Stimulated activated naive CD8-positive, alpha-beta T cell treated with anti-CD3 and anti-CD28 coated beads, Interleukin-15, amount 100 ng/mL, for 72 hours (primary cell): Measurements from ENCODE around the gene CLEC11A.
"Not testable (repeated sequence)": the region's sequence is repeated elsewhere in the genome, so short reads cannot be mapped to it uniquely, and the experiment has no call there.

Experiments used
- ATAC-seq: fragments of 150-1000 bp; cut with Tn5 transposase; 2 replicates; pipeline ENCODE4 v1.10.0; 2021; ENCODE audit warnings: mild to moderate bottlenecking, moderate library complexity
- DNase-seq, 2 donors: peaks; one replicate each; pipeline ENCODE4 v3.0.0; 2021 to 2022
- H3K27ac Mint-ChIP-seq, 2 donors: one replicate each; pipeline ENCODE4 v1.8.0; 2022; ENCODE audit warnings: mild to moderate bottlenecking in 2 of 2, mixed read lengths in 2 of 2, moderate library complexity in 2 of 2
- H3K27me3 Mint-ChIP-seq: one replicate; pipeline ENCODE4 v1.8.0; 2022; ENCODE audit warnings: mixed read lengths
- H3K4me1 Mint-ChIP-seq: one replicate; pipeline ENCODE4 v1.8.0; 2022; ENCODE audit warnings: mild to moderate bottlenecking, mixed read lengths
- H3K4me3 Mint-ChIP-seq, 2 donors: one replicate each; pipeline ENCODE4 v1.8.0; 2022; ENCODE audit warnings: mild to moderate bottlenecking in 2 of 2, mixed read lengths in 2 of 2, moderate library complexity in 1 of 2
- H3K9me3 Mint-ChIP-seq, 2 donors: one replicate each; pipeline ENCODE4 v1.8.0; 2022; ENCODE audit warnings: mixed read lengths in 2 of 2

CLEC11A gene

DNA sequence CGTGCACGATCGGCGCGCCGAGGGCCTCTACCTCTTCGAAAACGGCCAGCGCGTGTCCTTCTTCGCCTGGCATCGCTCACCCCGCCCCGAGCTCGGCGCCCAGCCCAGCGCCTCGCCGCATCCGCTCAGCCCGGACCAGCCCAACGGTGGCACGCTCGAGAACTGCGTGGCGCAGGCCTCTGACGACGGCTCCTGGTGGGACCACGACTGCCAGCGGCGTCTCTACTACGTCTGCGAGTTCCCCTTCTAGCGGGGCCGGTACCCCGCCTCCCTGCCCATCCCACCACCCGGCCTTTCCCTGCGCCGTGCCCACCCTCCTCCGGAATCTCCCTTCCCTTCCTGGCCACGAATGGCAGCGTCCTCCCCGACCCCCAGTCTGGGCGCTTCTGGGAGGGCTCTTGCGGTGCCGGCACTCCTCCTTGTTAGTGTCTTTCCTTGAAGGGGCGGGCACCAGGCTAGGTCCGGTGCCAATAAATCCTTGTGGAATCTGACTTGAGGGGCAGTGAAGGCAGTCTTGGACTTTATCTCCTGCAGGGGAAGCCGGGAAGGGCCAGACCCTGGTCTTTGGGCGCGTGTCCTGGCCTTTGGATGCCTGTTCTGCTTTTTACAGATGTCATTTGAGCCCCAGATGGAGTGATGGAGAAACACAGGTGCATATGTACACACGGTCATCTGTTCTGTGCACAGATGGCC, 2.2 kb downstream of the CLEC11A start:
- Mint-ChIP-seq H3K27ac (peak overlapping the region; percentile 78 to 98), H3K9me3 (no peaks in the 10 kb centered on the region), H3K27me3 (peaks cover 35% of the 10 kb centered on the region), H3K4me1 (peaks cover 61% of the 10 kb centered on the region), H3K4me3 (peak overlapping the region; percentile 77 to 85)
- DNase-seq, result no peak
- ATAC-seq, result peak; percentile 74

- peaks cover 30% of the 10 kb centered on the region for H3K27me3 Mint-ChIP-seq
- H3K27ac Mint-ChIP-seq, result peak overlapping the region; percentile 87 to 88
- H3K9me3 Mint-ChIP-seq, result no peaks in the 10 kb centered on the region
- peak overlapping the region; percentile 77 to 85 for H3K4me3 Mint-ChIP-seq
- H3K4me1 Mint-ChIP-seq, result peaks cover 56% of the 10 kb centered on the region
- ATAC-seq (no peak), DNase-seq (no peak)
Measured at GRCh38 chr19:50725911-50726230, 2.7 kb downstream of the CLEC11A start.

DNA sequence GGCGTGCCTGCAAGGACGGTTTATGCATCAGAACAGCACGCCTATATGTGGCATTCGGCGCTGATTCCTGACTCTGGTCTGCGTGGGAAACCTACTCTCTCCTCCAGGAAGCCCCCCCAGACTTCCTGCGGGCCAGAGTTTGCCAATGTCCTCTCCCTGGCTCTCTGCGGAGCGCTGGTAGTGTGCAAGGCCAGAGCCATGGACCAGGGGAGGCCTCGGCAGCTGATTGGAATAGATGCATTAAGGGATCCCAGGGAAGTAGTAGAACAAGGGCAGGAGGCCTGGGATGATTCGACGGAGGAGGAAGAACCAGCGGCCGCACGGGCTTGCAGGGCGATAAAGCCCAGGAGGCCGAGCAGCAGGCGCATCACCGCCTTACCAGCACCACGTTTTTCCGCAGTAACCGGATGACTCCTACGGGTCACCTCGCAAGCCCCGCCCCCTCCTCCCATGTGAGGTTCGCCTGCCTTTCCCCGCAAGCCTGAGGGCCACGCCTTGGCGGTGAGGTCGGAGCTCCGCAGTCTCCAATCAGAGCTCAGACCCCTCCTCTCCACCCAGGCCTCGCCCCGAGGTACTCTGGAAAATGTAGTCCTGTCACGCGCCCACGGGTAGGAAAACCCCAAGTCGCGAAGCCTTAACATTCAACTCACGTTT, 5.0 kb downstream of the CLEC11A start:
- H3K4me3 Mint-ChIP-seq, result peak overlapping the region; percentile 77 to 81
- peaks cover 8% of the 10 kb centered on the region for H3K27me3 Mint-ChIP-seq
- H3K27ac Mint-ChIP-seq, result peak overlapping the region; percentile 4 to 95
- no peaks in the 10 kb centered on the region for H3K9me3 Mint-ChIP-seq
- DNase-seq, result peak; percentile 93 to 96
- peak; percentile 75 for ATAC-seq
- H3K4me1 Mint-ChIP-seq, result peaks cover 46% of the 10 kb centered on the region

DNA sequence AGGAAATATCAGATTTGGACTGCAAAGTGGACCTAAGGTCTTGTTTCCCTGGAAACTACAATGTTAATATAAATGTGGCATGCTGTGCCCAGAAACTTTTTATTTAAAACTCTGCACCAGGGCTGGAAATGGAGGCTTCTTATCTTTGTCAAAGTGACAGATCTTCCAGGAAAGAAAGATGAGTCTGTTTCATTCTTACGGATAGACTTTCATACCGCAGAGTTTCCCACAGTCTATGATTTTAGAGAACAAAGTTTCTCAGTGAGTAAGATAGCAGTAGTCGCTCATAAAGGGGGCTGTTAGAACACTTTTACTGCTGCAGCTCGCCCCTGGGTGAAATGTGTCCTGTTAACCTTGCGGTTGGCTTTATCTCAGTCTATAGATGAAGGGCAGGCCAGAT, 6.7 kb downstream of the CLEC11A start:
- Mint-ChIP-seq H3K27me3 (no peaks in the 10 kb centered on the region), H3K4me1 (peaks cover 33% of the 10 kb centered on the region), H3K9me3 (no peaks in the 10 kb centered on the region), H3K4me3 (no peak overlapping the region), H3K27ac (no peak overlapping the region)
- ATAC-seq, result no peak
- no peak for DNase-seq

- H3K4me3 Mint-ChIP-seq, result no peak overlapping the region
- ATAC-seq, result no peak
- DNase-seq, result no peak
- H3K4me1 Mint-ChIP-seq, result no peaks in the 10 kb centered on the region
- H3K9me3 Mint-ChIP-seq, result no peaks in the 10 kb centered on the region
- H3K27ac Mint-ChIP-seq, result no peak overlapping the region
- peaks cover 29% of the 10 kb centered on the region for H3K27me3 Mint-ChIP-seq
Measured at GRCh38 chr19:50735869-50736268, 12.7 kb downstream of the CLEC11A start.

- ATAC-seq, result no peak
- Mint-ChIP-seq H3K27ac (no peak overlapping the region), H3K27me3 (peaks cover 34% of the 10 kb centered on the region), H3K4me1 (no peaks in the 10 kb centered on the region), H3K9me3 (no peaks in the 10 kb centered on the region), H3K4me3 (no peak overlapping the region)
- no peak for DNase-seq
Measured at GRCh38 chr19:50736338-50736737, 13.2 kb downstream of the CLEC11A start.

- H3K27me3 Mint-ChIP-seq, result peaks cover 55% of the 10 kb centered on the region
- ATAC-seq (no peak), DNase-seq (no peak)
- no peaks in the 10 kb centered on the region for H3K4me1 Mint-ChIP-seq
- H3K27ac Mint-ChIP-seq, result no peak overlapping the region
- no peak overlapping the region for H3K4me3 Mint-ChIP-seq
- H3K9me3 Mint-ChIP-seq, result no peaks in the 10 kb centered on the region
Measured at GRCh38 chr19:50739132-50739913, 16.2 kb downstream of the CLEC11A start.

GRCh38 chr19:50739914-50740426, 16.8 kb downstream of the CLEC11A start:
- Mint-ChIP-seq H3K9me3 (no peaks in the 10 kb centered on the region), H3K27me3 (peaks cover 60% of the 10 kb centered on the region), H3K27ac (no peak overlapping the region), H3K4me3 (no peak overlapping the region), H3K4me1 (no peaks in the 10 kb centered on the region)
- ATAC-seq (no peak), DNase-seq (no peak)

GRCh38 chr19:50741179-50741933, 18.2 kb downstream of the CLEC11A start:
- Mint-ChIP-seq H3K9me3 (no peaks in the 10 kb centered on the region), H3K4me1 (no peaks in the 10 kb centered on the region), H3K27me3 (peaks cover 73% of the 10 kb centered on the region), H3K4me3 (no peak overlapping the region), H3K27ac (no peak overlapping the region)
- ATAC-seq (no peak), DNase-seq (no peak)

- H3K27ac Mint-ChIP-seq, result no peak overlapping the region
- no peaks in the 10 kb centered on the region for H3K9me3 Mint-ChIP-seq
- no peak for ATAC-seq
- no peaks in the 10 kb centered on the region for H3K4me1 Mint-ChIP-seq
- no peak overlapping the region for H3K4me3 Mint-ChIP-seq
- H3K27me3 Mint-ChIP-seq, result peaks cover 67% of the 10 kb centered on the region
- DNase-seq, result no peak
Measured at GRCh38 chr19:50743537-50743936, 20.4 kb downstream of the CLEC11A start.

- H3K4me3 Mint-ChIP-seq, result no peak overlapping the region
- peaks cover 51% of the 10 kb centered on the region for H3K27me3 Mint-ChIP-seq
- no peaks in the 10 kb centered on the region for H3K4me1 Mint-ChIP-seq
- ATAC-seq, result no peak
- no peak overlapping the region for H3K27ac Mint-ChIP-seq
- H3K9me3 Mint-ChIP-seq, result no peaks in the 10 kb centered on the region
- DNase-seq, result no peak
Measured at GRCh38 chr19:50745221-50745620, 22.1 kb downstream of the CLEC11A start.

DNA sequence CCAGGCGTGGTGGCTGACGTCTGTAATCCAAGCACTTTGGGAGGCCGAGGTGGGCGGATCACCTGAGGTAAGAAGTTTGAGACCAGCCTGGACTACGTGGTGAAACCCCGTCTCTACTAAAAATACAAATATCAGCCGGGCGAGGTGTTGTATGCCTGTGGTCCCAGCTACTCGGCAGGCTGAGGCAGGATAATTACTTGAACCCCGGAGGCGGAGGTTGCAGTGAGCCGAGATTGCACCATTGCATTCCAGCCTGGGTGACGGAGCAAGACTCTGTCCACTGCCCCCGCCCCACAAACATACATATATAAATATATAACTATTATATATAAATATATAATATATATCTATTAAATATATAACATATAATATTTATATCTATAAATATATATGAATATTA, 24.0 kb downstream of the CLEC11A start:
- H3K4me1 Mint-ChIP-seq, H3K27ac Mint-ChIP-seq, ATAC-seq, H3K9me3 Mint-ChIP-seq, DNase-seq, H3K4me3 Mint-ChIP-seq: not testable (repeated sequence)
- H3K27me3 Mint-ChIP-seq, result peaks cover 31% of the 10 kb centered on the region

- ATAC-seq (no peak), DNase-seq (no peak)
- H3K27me3 Mint-ChIP-seq, result peaks cover 29% of the 10 kb centered on the region
- H3K9me3 Mint-ChIP-seq, result no peaks in the 10 kb centered on the region
- no peaks in the 10 kb centered on the region for H3K4me1 Mint-ChIP-seq
- no peak overlapping the region for H3K4me3 Mint-ChIP-seq
- no peak overlapping the region for H3K27ac Mint-ChIP-seq
Measured at GRCh38 chr19:50749490-50749889, 26.3 kb downstream of the CLEC11A start.

DNA sequence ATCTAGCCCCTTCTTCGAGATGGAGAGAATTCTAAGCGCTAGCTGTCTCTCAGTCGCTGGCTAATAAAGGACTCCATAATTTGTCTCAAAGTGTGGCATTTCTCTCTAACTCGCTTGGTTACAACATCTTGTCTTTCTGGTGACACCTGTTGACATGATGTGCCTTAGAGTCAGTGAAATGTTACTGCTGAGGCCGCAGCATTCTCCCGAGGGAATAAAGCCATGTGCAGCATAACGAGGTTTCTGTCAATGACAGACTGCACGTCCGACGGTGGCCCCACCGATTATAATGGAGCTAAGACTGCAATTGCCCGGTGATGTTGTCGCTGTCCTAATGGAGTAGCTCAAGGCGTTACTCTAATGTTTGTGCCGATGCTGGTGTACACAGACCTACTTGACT, 26.8 kb downstream of the CLEC11A start:
- DNase-seq, result no peak
- no peak for ATAC-seq
- Mint-ChIP-seq H3K4me1 (no peaks in the 10 kb centered on the region), H3K4me3 (no peak overlapping the region), H3K27me3 (peaks cover 29% of the 10 kb centered on the region), H3K9me3 (no peaks in the 10 kb centered on the region), H3K27ac (no peak overlapping the region)

GRCh38 chr19:50753879-50754278, 30.7 kb downstream of the CLEC11A start:
- Mint-ChIP-seq H3K27me3 (peaks cover 38% of the 10 kb centered on the region), H3K4me1 (no peaks in the 10 kb centered on the region), H3K27ac (no peak overlapping the region), H3K4me3 (no peak overlapping the region), H3K9me3 (no peaks in the 10 kb centered on the region)
- no peak for DNase-seq
- no peak for ATAC-seq
